AG04450 (cell line): ENCODE measurements around the gene POLR3E. TPM values are rescaled to one million over a fixed set of nuclear protein-coding genes. Genes with fewer than 3 reads are reported as not detected.

ENCODE experiments used
- CTCF ChIA-PET: fragments of 300-600, 350-600 bp; formaldehyde crosslinking; extraction: SDS; loops from one replicate; lab custom pipeline; 2022; ENCODE audit warnings: antibody characterized with exemption, inconsistent platforms; lab: Charles Lee
- POLR2A ChIA-PET: fragments of 350-600 bp; formaldehyde crosslinking; extraction: SDS; loops from one replicate; lab custom pipeline; 2021; ENCODE audit warnings: antibody characterized with exemption, inconsistent platforms; lab: Yijun Ruan, JAX
- DNase-seq: peaks from one replicate; pipeline ENCODE4 v3.0.0-alpha.2; 2011; ENCODE audit warnings: low read depth, low spot score
- H3K27ac ChIP-seq: one replicate; pipeline ENCODE4 v1.5.1; 2012; ENCODE audit warnings: low read depth, low read length, control low read depth
- H3K27me3 ChIP-seq: one replicate; pipeline ENCODE4 v1.6.0; 2012; ENCODE audit warnings: low read length; ENCODE audit not compliant: control insufficient read depth, insufficient read depth
- H3K4me3 ChIP-seq: 2 replicates; pipeline ENCODE4 v1.5.1; 2011; ENCODE audit warnings: mild to moderate bottlenecking, low read depth, low read length, control low read depth
- H3K9me3 ChIP-seq: 2 replicates; pipeline ENCODE4 v1.5.1; 2012; ENCODE audit warnings: low read length; ENCODE audit not compliant: control insufficient read depth, insufficient read depth
- polyA plus RNA-seq: library from polyadenylated mRNA; depleted of rRNA; stranded (reverse); fragments of >200 nt; gene quantifications from 2 replicates; pipeline ENCODE4 v1.2.3, GENCODE V29; 2011
- TF ChIP-seq, protein P1 (sequence below): IDR thresholded peaks from 2 replicates; pipeline ENCODE4 v1.5.1; 2011; ENCODE audit warnings: low read depth, low read length, control low read depth, inconsistent platforms

Gene POLR3E
- polyA plus RNA-seq, 1 experiment, result 32.0 TPM

- TF ChIP-seq, protein P1, sequence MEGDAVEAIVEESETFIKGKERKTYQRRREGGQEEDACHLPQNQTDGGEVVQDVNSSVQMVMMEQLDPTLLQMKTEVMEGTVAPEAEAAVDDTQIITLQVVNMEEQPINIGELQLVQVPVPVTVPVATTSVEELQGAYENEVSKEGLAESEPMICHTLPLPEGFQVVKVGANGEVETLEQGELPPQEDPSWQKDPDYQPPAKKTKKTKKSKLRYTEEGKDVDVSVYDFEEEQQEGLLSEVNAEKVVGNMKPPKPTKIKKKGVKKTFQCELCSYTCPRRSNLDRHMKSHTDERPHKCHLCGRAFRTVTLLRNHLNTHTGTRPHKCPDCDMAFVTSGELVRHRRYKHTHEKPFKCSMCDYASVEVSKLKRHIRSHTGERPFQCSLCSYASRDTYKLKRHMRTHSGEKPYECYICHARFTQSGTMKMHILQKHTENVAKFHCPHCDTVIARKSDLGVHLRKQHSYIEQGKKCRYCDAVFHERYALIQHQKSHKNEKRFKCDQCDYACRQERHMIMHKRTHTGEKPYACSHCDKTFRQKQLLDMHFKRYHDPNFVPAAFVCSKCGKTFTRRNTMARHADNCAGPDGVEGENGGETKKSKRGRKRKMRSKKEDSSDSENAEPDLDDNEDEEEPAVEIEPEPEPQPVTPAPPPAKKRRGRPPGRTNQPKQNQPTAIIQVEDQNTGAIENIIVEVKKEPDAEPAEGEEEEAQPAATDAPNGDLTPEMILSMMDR, result no peak
- no peaks in the 10 kb centered on the region for H3K27me3 ChIP-seq
- no peak overlapping the region for H3K27ac ChIP-seq
- no peak overlapping the region for H3K4me3 ChIP-seq
- POLR2A ChIA-PET, result no interaction called here
- DNase-seq, result no peak
- CTCF ChIA-PET, result no interaction called here
- no peaks in the 10 kb centered on the region for H3K9me3 ChIP-seq
These were observed 7.2 kb downstream of the POLR3E start for GRCh38 chr16:22304411-22304810.

DNA sequence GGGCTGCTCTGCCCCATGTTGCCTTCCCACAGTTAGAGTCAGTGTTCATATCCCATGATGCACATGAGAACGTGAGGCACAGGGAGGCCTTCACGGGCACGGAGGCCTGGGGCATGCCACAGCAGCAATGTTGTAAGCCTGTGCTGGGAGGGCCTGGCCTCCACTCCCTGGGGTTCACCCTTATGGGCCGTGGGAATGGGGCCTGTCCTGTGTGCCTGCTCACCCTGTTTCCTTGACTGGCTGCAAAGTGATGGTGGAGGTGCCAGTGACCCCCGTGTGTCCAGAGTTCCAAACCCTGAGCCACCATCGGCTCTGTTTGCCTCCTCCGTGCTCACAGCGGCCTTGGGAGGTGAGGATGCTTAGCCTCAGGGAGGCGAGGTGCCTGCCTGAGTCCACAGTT is 9.6 kb downstream of the POLR3E start:
- Histone ChIP-seq H3K9me3 (no peaks in the 10 kb centered on the region), H3K27me3 (no peaks in the 10 kb centered on the region), H3K27ac (no peak overlapping the region), H3K4me3 (no peak overlapping the region)
- POLR2A ChIA-PET, result no interaction called here
- no peak for DNase-seq
- TF ChIP-seq, protein P1, result no peak
- CTCF ChIA-PET, result interaction anchor here (1.1 kb wide), 1 partner anchor 14 kb away, joined by 4 read pairs; no protein-coding TSS in a partner anchor

DNA sequence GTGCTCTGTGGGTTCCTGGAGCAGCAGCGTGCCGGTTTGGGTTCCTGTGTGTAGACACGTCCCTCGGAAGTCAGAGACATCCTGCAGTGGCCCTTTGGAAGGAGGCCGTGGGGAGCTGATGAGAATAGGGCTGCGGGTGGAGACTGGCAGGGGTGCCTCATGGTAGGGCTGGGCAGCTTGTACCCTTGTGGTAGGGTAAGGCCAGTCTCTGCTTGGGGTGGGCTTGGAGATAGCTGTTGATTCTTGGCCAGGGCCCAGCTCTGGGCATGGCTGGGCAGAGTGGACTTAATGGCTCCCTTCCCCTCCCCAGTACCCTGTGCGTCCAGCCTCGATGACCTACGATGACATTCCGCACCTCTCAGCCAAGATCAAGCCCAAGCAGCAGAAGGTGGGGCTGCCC is 10.6 kb downstream of the POLR3E start:
- H3K4me3 ChIP-seq, result no peak overlapping the region
- TF ChIP-seq, protein P1, result no peak
- no peaks in the 10 kb centered on the region for H3K9me3 ChIP-seq
- DNase-seq, result no peak
- ChIA-PET POLR2A (no interaction called here), CTCF (interaction anchor here (2.7 kb wide), 1 partner anchor 8 kb away, joined by 13 read pairs; no protein-coding TSS in a partner anchor)
- H3K27ac ChIP-seq, result no peak overlapping the region
- H3K27me3 ChIP-seq, result no peaks in the 10 kb centered on the region

DNA sequence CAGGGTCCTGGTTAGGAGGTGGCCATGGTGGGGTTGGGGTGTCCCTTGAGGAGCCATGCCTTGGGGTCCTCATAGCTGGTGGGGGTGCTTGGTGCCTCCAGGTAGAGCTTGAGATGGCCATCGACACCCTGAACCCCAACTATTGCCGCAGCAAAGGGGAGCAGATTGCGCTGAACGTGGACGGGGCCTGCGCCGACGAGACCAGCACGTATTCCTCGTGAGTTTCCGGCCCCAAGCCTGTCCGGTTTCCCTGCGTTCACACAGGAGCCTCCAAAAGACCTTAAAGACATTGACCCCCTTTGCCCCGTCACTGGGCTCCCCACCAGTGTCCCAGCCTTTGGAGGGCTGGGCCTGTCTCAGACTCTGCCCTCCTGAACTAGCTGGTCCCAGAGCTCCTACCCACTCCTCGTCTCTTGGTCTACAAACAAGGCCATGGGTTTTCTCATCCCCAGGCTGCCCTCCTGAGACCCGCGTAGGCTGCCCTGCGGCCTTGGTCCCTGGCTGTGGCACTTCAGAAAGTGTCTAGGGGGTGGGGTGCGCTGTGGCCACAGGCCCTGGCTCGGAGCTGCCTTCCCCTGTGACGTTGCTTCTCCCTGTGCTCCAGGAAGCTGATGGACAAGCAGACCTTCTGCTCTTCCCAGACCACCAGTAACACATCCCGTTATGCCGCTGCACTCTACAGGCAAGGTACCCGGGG is 11.8 kb downstream of the POLR3E start:
- DNase-seq, result no peak
- CTCF ChIA-PET, result interaction anchor here (2.7 kb wide), 1 partner anchor 9 kb away, joined by 13 read pairs; no protein-coding TSS in a partner anchor

More for the DNA sequence above, 11.8 kb downstream of the POLR3E start:
- Histone ChIP-seq H3K4me3 (no peak overlapping the region), H3K27ac (no peak overlapping the region), H3K9me3 (no peaks in the 10 kb centered on the region), H3K27me3 (no peaks in the 10 kb centered on the region)
- TF ChIP-seq, protein P1, result no peak
- POLR2A ChIA-PET, result interaction anchor here (1.6 kb wide), 1 partner anchor 11 kb away, joined by 4 read pairs; no protein-coding TSS in a partner anchor
